NCI-H2227 treated with DMSO at 0.1 percent for 48 hours (cell line): ENCODE data around the gene PPP1R1A.
A peak's percentile ranks its signal among the peaks of the same experiment; 100 is the strongest.

Experiments used
- DNase-seq: peaks from one replicate; lab custom pipeline; 2025; lab: John Stamatoyannopoulos, UW

PPP1R1A gene, protein sequence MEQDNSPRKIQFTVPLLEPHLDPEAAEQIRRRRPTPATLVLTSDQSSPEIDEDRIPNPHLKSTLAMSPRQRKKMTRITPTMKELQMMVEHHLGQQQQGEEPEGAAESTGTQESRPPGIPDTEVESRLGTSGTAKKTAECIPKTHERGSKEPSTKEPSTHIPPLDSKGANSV

DNA sequence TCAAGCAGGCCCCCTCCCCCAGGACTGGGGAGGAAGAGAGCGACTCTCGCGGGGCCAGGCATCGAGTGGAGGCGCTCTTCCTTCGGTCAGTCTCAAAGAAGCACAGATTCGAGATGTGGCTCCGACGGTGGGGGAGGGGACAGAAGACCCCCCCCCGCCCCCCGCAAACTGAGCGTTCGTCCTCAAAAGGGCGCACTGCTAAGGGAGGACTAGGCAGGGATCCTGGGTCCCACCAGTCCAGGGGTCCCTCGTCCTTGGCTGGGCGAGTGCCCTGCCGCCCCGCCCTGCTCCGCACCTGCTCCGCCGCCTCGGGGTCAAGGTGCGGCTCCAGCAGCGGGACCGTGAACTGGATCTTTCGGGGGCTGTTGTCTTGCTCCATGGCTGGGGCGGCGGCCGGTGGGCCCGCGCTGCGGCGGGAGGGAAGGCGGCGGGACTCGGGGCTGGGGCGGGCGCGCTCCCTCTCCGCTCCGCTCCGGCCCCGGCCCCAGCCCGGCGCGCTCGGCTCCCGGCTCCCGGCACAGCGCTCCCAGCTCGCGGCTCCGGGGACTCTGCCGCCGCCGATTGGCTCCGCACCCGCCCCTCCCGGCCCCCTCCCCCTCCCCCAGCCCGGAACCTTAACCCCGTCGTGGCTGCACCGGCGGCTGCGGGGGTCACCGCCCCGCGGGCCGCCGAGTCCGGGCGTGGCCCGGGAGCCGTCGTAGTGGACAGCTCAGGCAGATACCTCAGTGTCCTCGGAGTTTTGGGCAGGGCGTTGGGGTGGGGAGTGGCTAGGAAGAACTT lies at the start of gene PPP1R1A:
Gene PPP1R1A (minus strand): TSS at position 550 of the 780 bp plus-strand sequence. CDS start 171 bp downstream, at position 379.
- DNase-seq: peak; percentile 2

DNA sequence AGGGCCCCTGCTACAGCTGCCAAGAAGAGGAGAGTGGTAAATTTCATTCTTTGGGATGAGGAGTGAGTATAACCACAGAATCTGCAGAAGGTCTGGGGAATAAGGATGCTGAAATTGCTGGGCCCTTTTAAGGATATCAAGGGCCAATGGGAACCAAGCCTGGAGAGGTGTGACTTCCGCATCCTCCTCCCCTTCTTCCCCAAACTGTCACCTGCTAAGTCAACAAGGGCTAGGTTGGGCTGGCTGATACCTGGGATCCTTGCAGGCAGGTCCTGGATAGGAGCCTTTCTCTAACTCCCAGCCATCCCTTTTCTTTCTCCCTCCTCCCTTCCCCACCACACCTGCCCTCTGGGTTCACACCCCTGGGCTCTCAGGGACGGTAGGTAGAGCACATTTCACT lies 46.3 kb upstream of the PPP1R1A start, which contains the start of gene LACRT:
Gene LACRT (minus strand): TSS at position 101 of the 400 bp plus-strand sequence. CDS start 54 bp downstream, at position 47.
- DNase-seq: no peak

DNA sequence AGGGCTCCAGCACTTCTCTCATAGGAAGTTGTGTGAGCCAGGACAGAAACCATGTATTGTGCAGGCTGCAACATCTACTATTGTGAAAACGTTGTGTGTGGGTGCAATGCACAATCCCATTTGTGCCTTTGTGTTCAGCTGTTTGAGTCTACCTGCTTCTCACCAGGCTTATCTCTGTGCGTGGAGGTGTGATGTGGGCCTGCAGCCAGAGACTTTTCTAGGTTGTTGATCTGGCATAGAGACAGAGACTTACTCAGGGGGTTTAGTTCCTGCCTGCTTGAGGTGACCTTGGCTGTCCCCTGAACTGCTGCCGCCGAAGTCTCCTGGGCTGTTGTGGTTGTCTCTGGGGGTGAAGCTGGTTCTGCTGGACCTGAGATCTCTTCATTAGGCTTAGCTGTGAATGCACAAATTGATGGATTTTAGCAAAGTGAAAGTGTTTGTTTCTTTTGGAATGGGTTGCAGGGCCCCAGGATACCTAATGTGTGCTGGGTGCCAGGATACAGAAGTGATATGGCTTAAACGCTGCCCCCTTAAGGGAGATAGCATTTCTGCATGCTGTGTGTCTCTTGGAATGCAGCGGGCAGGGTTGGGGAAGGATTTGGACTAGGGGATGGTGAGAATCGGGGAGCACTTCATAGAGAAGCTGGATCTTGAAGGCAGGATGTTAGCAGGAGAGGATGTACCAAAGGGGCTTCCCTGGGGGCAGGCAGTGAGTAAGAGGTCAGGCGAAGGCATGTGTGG lies 43.7 kb upstream of the PPP1R1A start:
- no peak for DNase-seq

DNA sequence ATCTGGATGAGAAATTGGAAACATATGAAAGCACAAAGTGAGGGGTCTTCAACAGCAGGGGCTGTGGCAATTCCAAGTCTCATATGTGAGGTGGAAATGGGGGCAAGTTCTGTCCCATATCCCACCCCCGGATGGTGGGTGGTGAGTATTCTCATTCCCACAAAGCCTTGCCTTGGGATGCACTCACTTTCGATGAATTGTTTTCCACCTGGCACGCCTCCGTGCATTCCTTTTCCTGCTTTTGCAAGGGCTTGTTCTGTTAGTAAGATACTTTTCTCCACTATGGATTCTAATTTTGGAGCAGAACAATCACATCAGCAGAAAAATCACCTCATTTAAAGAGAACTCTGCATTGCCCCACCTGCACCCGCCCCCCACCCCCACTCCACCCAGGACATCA lies 43.1 kb upstream of the PPP1R1A start:
- no peak for DNase-seq

DNA sequence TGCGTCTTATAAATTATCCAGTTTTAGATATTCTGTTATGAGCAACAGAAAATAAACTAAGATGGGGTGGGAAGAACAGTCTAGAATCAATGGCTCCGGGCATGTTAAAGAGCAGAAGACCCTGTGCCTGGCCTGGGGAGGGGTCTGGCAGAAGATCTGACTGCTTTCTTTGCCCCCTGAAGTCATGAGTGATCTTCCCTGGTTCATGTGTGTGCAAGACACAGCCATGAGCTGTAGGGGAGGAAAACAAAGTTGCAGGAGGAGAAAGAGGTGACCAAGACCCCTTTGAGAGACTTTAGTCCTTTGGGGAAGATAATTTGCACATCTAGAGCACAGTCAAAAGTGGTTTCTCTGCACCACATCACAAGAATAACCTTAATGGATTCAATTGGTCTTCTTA lies 41.5 kb upstream of the PPP1R1A start:
- DNase-seq: no peak

DNA sequence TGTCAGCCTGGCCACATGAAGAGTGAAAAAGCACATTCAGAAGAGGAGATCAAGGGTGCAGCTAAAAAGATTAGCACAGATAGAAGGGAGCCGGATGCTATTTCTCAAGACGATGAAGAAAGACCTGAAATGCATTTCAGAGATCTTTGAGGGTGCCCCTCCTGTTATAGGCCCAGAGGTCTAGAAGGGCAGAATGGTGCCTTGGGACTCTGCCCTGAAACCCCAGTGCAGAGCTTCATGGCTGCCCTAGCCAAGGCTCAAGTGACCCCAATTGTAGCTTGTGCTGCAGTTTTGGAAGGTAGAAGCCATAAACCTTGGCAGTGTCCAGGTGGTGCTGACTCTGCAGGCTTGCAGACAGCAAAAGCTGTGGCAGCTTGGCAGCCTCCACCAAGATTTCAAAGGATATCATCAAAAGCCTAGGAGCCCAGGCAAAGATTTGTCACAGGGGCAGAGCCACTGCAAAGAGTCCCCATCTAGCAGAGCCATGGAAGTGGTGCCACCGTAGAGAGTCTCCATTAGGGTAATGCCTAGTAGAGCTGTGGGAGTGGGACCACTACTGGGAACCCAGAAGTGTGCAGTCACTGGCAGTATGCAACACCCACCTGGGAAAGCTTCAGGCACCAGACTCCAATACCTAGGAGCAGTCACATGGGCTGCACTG lies 39.9 kb upstream of the PPP1R1A start:
- DNase-seq: no peak

DNA sequence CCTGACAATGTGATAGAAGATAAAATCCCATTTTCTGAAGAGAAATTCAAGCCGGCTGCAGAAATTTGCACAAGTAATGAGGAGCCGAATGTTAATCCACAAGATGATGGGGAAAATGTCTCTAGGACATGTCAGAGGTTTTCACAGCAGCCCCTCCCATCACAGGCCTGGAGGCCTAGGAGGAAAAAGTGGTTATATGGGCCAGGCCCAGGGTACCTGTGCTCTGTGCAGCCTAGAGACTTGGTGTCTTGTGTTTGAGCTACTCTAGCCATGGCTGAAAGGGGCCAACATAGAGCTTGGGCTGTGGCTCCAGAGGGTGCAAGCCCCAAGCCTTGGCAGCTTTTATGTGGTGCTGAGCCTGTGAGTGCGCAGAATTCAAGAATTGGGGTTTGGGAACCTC lies 38.8 kb upstream of the PPP1R1A start:
- no peak for DNase-seq

DNA sequence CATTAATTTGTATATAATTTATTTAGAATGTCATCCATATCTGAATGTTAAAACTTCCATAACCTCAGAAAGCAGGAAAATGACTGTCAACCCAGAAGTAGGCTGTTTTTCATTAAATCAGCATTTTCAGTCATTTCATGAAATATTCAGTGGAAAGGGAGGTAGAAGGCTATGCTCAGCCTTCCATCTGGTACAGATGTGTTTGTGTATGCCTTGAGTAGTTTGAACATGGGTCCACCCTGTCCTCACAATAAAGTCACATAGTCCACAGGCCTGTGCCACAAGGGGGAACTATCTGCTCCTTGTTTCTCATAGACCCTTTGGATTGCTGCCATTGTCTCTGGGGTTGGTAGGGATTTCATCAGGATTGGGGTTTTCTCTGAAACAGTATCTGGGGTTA lies 37.1 kb upstream of the PPP1R1A start:
- no peak for DNase-seq

DNA sequence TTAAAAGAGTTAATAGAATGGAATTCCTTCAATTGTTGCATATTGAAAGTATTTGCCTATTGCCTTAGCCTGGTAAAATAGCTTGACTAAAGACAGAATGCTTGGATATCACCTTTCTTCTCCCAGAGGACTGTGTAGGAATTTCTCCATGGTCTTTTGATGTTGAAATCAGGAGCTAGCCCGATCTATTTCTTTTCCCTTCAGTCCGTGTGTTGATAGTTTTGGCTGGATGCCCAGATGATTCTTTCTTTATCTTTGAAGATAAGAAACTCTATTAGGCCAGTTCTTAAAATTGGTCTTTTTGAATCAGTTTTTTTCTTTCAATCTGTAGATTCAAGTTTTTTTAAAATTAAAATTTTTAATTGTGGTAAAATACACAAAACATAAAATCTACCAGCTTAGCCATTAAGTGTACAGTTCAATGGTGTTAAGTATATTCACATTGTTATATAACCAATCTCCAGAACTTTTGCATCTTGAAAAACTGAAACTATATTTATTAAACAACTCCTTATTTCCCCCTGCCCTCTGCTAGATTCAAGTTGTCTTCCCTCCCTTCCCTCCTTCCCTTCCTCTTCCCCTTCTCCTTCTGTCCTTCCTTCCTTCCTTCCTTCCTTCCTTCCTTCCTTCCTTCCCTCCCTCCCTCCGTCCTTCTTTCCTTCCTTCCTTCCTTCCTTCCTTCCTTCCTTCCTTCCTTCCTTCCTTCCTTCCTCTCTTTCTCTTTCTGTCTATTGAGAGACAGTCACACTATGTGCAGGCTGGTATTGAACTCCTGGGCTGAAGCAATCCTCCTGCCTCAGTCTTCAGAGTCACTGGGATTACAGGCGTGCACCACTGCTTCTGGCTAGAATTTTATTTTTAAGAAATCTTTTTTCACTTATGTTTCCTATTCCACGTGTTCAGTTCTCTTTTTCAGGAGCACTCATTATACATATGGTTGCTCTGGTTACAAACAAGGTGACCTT lies 36.1 kb upstream of the PPP1R1A start:
- DNase-seq: no peak

DNA sequence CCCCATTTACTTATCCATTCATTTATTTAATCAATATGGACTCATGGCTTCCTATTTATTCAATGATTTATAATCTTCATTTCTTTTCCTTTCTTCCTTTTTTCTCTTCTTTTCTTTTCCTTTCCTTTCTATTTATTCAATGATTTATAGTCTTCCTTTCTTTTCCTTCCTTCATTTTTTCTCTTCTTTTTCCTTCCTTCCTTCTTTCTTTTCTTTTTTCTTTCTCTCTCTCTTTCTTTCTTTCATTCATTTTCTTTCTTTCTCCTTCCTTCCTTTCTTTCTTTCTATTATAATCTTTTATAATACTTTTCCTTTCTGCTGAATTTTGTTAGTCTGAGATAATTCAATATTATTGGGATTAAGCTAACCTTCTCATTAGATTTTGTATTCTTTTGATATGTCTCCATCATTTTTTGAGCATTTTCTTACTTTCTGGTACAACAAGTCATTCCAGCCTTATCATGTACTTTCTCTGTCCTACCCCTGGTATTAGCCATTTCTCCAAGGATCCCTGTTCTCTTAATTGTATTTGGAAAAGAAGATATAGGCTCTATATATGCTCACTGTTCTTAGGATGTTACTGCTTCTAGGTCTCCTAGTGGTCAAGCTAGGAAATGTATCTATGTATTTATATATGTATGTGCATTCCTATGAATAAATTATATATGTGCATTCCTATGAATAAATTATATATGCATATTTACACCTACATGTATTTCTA lies 34.2 kb upstream of the PPP1R1A start:
- no peak for DNase-seq

DNA sequence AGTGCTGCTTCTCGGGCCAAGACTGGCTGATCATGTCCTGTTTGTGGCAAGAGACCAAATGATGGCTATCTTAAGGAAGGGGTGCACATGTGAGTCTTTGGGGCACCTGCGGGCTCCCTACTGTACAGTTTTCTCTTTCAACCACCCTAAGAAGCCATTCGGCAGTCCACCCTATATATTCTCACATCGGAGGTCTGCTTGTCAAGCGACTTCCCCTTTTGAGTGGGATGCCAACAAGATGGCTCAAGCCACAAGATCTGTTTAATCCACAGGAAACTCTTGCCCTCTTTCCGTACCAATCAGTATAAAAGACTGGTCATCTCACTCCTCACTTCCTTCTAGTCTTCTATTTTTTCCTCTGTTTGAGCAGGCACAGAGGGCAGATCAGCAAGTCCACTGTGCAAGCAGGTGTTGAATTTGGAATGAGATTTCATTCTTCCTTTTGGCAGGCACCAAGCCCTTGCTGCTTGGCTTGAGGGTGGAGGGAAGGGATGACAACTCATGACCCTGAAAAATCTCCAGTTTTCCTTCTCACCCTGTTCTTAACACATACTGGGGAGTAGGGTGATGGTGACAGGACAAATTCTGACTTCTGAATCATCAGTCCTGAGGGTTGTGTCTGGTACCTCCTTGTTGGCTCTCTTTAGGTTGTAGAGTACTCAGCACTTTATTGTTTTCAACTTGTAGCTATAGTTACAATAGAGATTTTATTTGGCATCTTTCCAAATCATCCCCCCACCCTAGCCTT lies 28.6 kb upstream of the PPP1R1A start:
- DNase-seq: no peak

DNA sequence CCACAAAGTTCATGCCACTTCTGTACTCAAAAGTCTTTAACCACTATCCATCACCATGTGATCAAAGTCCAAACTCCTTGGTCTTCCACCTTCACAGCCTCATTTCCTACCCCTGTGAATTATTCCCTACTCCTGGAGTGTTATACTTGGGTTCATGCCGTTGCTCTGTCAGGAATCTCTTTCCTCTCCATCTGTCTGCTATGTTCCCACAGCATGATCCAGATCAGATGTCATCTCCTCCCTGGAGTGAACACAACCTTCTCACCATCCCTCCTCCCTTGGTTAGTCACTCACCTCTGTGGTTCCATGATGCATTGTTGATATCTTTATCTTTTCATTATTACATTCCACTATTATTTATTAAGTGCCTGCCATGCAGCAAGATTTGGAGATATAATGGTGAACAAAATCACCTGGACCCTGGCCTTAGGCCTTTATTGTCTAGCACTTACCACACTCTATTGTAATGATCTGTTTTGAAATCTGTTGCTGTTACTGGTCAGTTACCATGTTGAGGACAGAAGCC lies 23.8 kb upstream of the PPP1R1A start:
- no peak for DNase-seq

DNA sequence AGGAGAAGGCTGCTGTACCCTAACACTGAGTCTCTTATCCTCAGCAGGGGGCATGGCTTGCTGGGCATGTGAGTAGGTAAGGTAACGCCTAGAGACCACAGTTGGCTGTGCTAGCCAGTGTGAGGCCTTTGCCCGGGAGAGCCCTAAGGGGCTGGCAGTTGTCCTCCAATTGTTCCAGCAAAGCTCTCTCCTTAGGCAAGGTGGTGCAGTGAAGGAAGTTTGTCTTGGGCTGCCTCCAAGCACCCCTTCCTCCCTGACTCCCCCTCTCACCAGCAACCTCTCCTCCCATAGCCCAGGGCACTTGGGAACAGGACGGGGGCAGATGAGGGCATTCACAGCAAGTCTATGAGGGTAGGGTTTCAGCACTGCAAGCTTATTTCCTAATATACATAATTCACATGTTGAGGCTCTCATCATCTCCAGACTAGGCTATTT lies 23.3 kb upstream of the PPP1R1A start:
- no peak for DNase-seq

DNA sequence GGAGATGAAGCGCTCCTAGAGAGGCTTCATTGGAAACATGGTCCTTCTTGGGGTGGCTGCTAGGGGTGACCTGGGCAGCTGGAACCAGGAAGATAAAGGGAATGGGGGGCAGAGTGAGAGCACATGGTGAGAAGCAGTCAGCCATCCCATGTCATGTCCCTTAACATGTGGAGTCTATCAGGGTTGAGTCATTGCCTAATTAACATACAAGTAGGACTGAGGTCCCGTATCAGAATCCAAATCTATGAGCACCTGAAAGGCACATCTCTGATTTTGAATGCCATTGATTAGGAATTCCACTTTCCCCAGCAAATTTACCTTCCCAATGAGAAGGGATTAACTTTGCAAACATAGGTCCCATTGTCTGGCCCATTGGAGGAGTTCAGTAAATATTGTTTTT lies 20.3 kb upstream of the PPP1R1A start:
- DNase-seq: no peak

DNA sequence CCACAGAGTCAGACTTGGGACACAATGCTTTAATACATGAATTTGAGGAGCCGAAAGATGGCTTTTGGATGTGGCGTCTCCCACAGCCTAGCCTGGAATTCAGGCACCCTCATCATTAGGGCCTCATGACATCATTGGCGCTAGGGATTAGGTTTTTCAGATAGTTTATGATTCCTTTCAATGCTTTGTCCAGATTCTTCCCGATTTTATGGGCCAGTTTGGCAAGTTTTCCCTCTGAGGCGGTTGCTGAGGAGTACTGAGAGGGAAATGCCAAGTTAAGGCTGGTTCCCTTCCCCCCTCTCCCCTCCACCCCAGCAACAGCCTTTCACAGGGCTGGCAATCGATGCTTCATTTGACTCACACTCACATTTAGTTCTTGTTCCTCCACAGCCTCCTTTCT lies 19.7 kb upstream of the PPP1R1A start:
- no peak for DNase-seq

DNA sequence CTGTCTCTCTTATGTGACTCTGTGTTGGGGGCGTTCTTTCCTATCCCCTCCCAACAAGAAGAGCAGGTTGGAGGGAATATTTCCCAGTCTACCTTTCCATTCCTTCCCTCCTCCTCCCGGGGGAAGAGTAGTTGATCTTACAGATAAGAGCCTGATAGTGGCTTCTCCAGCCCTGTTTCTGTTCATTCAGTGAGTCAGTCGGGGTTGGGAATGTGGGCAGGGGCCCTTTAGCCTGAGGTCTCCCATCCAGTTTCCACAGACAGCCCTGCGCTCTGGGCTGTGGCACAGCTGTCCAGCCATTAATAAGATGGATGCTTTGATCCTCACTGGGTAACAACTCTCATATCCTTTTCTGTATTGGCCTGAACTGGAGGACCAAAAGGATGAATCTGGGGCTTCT lies 18.1 kb upstream of the PPP1R1A start:
- DNase-seq: no peak

DNA sequence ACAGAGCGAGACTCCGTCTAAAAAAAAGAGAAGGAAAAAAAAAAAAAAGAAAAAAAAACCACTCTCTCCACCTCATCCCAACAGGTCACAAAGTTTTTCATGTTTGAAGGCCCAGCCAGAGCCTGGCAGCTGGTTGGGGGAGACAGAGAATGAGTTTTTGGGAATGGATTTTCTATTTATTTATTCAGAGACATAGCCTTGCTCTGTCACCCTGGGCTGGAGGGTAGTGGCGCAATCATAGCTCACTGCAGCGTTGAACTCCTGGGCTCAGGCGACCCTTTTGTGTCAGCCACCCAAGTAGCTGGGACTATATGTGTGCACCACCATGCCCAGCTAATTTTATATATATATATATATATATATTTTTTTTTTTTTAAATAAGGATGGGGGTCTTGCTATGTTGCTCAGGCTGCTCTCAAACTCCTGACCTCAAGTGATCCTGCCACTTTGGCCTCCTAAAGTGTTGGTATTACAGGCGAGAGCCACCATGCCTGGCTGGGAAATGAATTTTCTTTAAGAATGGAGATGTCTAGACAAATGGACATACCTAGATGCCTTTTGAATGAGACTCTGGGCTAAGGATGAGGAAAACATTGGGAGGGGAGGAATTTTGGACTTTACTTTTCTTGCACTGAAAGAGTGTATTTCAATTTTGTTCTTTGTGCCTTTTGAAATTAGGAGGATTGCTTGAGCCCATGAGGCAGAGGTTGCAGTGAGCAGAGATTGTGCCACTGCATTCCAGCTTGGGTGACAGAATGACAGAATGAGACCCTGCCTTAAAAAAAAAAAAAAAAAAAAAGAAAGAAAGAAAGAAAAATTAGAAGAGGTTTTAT lies 16.9 kb upstream of the PPP1R1A start:
- DNase-seq: no peak

DNA sequence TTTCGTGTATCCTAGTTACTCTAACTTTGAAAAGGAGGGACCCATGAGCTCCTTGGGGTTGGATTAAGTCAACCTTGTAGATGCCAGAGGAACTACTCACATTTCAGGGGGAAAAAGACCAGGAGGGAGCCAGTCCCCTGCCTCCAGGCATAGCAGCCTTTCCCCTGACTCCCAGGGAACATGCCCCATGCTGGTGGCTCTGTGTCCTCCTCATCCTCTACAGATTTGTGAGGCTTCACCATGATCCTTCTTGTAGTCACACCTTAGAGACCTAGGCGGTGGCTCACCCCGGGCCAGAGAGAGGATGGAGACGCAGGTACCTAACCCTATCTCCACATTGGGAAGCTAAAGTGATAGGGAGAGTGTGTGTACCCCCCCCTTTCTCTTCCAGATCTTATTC lies 16.0 kb upstream of the PPP1R1A start:
- DNase-seq: no peak

DNA sequence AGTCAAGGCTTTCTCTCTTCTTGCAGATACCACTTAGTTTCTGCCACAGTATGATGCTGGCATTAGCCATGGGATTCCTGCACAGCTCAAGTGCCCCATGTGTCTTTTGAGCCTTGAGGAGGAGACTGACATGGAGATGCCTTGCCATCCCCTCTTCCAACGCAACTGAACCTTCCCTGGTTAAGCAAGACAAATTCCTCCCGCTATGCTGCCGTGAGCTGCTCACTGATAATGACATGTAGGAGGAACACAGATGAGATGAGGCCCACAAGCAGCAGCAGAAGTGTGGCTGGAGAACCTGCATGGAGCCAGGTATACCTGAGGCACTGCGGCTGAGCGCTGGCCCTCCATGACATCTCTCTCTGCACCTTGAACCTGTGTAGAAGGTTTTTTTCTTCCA lies 15.4 kb upstream of the PPP1R1A start:
- no peak for DNase-seq
